GM23248 (cell line): ENCODE measurements around the gene TBXT.

Source experiments
- EZH2 ChIP-seq: fragments of 200-600 bp; sonication (generic); IDR thresholded peaks from 2 replicates; pipeline ENCODE4 v1.6.1; 2018; ENCODE audit warnings: antibody characterized with exemption, mild to moderate bottlenecking; ENCODE audit not compliant: insufficient read depth, poor library complexity, severe bottlenecking
- EZH2phosphoT487 ChIP-seq: fragments of 200-600 bp; sonication (generic); IDR thresholded peaks from 2 replicates; pipeline ENCODE4 v1.6.1; 2018; ENCODE audit warnings: antibody characterized with exemption, moderate library complexity, mild to moderate bottlenecking, low read depth; ENCODE audit not compliant: insufficient read depth

DNA sequence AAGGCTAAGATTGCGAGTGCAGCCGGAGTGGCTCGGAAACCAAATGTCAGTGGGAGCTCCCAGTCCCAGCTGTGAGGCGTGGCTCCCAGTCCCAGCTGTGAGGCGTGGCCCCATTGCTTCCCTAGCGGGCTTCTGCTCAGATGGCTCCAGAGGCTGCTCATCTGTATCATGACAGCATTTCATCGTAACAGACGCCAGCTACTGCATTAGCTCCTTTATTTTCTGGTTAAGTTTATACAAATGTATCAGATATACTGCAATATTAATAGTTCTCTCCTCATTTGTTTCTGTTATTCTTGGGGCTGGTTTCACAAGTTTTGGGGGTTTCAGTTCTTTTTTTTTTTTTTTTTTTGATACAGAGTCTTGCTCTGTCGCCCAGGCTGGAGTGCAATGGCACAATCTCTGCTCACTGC, 34.7 kb upstream of the TBXT start:
- TF ChIP-seq EZH2 (no peak), EZH2phosphoT487 (no peak)
